ENCODE measurements around the gene CACNA1G. TPM values are rescaled to one million over a fixed set of nuclear protein-coding genes. Genes with fewer than 3 reads are reported as not detected.

CACNA1G gene
- total RNA-seq, 2 donors from 2014 or later = 0.11 TPM; not detected in 1

DNA sequence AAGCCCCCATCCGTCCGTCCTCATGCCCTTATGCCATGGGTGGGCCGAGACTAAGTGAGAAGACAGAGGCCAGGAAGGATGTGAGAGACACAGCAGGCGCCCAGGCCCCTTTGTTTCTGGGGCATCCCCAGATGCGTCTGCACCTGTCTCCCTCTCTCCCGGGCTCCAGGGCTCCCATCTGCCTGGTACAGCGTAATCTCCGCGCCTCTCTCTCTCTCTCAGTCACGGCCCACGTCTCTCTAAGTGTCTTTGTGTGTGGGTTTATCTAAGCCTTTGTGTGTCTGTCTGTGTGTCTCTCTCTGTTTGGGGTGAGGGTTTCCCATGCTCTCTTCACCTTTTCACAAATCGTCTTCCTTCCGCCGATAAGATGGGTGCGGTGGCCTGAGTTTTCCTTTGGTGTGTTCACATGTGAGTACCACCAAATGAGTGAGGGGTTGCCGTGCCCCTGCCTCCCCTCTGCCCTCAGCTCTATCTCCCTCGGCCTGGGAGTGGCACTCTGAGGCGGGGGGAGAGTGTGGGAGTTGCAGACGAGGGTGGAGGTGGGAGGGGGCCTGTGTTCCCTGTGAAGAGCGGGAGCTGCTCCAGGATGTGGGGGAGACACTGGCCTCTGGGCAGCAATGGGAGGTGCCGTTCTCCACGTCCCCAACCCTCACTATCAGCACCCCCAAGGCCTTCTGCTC, 48.3 kb downstream of the CACNA1G start:
- Mint-ChIP-seq H3K36me3 (ENCODE audit: low read depth) (no peaks in the 10 kb centered on the region), H3K27me3 (peaks cover 15% of the 10 kb centered on the region), H3K4me3 (no peak overlapping the region), H3K27ac (no peak overlapping the region), H3K9me3 (no peaks in the 10 kb centered on the region), H3K4me1 (no peaks in the 10 kb centered on the region)
- no peak for ATAC-seq (replicated peaks)

DNA sequence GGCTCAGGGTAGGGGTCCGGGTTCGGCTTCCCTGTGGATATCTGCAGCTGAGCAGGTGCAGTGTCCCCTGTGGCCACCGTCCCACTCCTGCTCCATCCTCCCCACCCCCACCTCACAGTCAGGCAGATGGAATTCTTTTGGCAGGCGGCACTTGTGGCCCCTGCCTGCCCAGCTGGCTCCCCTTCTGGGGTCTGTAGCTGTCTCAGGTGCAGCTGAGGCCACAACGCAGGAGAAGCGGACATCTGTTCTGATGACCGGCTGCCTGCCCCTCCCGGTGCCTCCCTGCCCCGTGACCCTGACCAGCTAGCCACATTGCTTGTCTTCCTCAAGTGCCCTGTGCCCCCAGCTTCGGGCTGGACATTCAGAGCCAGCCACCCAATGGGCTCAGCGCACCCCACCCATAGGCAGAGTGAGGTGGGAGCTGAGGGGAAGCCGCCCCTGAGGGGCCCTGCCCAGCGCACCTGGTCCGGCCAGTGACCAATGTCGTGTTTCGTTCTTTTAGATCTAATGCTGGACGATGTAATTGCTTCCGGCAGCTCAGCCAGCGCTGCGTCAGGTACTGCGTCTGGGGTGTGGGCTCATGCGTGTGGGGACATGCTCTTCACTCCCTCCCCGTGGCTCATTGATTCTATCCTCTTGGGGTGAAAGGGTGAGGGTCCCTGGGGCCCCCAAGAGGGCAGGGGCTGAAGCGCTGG, 49.0 kb downstream of the CACNA1G start:
- Mint-ChIP-seq H3K27me3 (peaks cover 15% of the 10 kb centered on the region), H3K4me3 (no peak overlapping the region), H3K4me1 (peaks cover 4% of the 10 kb centered on the region), H3K27ac (no peak overlapping the region), H3K9me3 (no peaks in the 10 kb centered on the region), H3K36me3 (ENCODE audit: low read depth) (no peaks in the 10 kb centered on the region)
- ATAC-seq (replicated peaks) = no peak

DNA sequence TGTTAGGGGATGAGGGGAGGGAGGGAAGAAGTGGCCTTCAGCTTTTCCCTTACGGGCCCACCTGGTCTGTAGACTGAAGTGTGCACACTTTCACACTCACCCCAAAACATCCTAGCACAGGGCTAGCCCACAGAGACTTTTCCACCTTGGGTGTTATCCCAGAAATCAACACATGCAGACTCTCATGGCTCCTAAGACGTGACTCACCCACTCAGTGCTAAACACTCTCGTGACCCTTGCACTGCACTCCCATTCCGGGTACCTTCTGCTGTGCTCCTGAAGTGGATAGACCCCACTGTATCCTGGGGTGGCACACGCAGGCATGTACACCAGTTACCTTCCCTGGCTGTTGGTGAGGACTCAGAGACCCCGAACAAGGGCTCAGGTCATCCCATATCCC, 51.1 kb downstream of the CACNA1G start:
- ATAC-seq (replicated peaks) = no peak
- Mint-ChIP-seq H3K36me3 (ENCODE audit: low read depth) (no peaks in the 10 kb centered on the region), H3K4me1 (peaks cover 4% of the 10 kb centered on the region), H3K4me3 (no peak overlapping the region), H3K27ac (no peak overlapping the region), H3K9me3 (no peaks in the 10 kb centered on the region), H3K27me3 (peaks cover 8% of the 10 kb centered on the region)

GRCh38 chr17:50612281-50612680, 51.8 kb downstream of the CACNA1G start:
- peaks cover 8% of the 10 kb centered on the region for H3K27me3 Mint-ChIP-seq
- no peak for ATAC-seq (replicated peaks)
- peaks cover 4% of the 10 kb centered on the region for H3K4me1 Mint-ChIP-seq
- no peak overlapping the region for H3K27ac Mint-ChIP-seq
- H3K9me3 Mint-ChIP-seq = no peaks in the 10 kb centered on the region
- H3K36me3 Mint-ChIP-seq (ENCODE audit: low read depth) = no peaks in the 10 kb centered on the region
- H3K4me3 Mint-ChIP-seq = no peak overlapping the region

DNA sequence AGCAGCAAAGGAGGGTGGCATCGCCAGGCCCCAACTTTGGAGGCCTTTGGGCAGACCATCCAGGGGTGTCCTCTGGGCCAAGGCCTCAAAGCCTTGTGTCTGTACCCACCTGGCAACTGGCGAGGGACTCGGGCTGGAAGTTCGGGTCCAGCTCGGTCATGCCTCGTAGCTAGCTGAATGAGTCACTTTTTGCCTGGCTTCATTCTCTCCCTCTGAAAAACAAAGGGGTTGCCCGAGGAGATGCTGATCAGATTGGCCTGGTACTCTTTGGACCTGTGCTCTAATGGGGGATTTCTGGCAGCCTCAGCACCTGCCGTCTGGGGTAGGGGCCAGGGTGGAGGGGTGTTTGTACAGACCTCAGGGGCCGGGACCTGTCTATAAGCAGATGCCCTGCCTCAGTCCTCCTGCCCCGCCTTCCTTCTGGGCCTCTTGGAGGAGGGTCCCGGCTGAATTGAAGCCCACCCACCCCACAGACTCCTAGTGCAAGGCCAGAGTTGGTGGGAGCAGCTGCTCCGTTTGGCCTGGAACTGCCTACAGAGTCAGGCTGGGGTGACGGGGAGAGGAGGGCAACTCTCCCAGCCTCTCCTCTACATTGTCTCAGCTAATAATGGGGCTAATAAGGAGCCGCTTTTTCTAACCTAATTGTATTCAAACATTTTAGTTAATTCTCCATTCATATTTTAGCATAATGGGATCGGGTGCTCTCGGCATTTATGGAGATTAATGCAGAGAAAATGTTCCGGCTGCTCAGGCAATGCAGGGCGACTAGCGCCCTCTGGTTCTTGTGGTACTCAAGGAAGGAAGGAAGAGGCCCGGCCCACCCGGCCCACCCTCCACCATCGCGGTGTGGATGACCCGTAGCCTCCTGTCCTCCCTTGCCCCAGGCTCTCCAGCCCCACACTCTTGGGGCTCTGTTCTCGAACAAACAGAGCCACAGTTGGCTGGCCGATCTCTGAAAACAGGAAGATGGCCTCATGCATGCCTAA, 52.8 kb downstream of the CACNA1G start:
- ATAC-seq (replicated peaks) = no peak
- peaks cover 4% of the 10 kb centered on the region for H3K4me1 Mint-ChIP-seq
- no peak overlapping the region for H3K27ac Mint-ChIP-seq
- no peaks in the 10 kb centered on the region for H3K36me3 Mint-ChIP-seq (ENCODE audit: low read depth)
- H3K27me3 Mint-ChIP-seq = peaks cover 8% of the 10 kb centered on the region
- no peak overlapping the region for H3K4me3 Mint-ChIP-seq
- H3K9me3 Mint-ChIP-seq = no peaks in the 10 kb centered on the region

DNA sequence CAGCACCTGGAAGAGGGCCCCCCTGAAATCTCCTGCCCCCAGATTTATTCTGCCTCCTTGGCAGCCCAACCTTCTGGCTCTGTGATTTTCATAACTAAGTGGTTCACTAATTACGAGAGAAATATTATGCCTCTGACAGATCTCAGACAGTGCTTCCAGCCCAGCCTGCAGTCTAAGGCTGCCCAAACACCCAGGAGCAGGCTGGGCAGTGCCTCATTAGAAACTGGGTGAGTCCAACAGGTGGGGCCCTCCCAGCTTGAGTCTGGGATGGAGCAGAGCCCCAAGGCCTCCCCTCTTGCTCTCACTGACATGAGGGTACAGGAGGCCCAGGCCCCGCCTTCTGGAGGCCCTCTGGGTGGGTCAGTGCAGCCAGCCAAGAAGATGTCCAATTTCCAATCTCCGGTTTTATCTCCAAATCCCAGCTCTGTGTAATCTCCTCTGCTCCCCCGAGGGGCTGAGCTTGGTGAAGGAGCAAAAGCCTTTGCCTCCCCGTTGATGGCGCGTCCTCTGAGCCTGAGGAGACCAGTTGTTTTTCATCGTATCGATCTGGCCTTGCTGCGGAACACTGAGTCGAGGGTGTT, 54.0 kb downstream of the CACNA1G start:
- H3K4me3 Mint-ChIP-seq = no peak overlapping the region

DNA sequence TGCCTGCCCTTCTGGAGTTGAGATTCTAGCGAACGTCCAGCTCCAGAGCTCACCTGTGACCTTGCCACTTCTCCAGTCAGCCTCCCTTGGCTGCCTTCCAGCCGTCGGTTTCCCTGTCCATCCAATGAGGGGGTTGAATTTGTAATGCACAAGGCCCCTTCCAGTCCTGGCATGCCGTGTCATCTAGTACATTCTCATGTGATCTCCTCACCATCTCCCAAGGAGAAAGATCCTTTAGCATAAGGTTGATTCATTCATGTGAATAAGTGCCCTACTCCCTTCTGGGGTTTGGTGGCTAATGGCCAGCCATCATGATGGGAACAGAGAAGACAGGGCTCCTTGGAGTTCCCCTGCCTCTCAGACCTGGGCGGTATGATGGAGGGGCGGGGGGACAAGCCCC, 55.3 kb downstream of the CACNA1G start:
- no peak for ATAC-seq (replicated peaks)

More for the DNA sequence above, 54.0 kb downstream of the CACNA1G start:
- no peak overlapping the region for H3K27ac Mint-ChIP-seq
- no peaks in the 10 kb centered on the region for H3K36me3 Mint-ChIP-seq (ENCODE audit: low read depth)
- peaks cover 4% of the 10 kb centered on the region for H3K4me1 Mint-ChIP-seq
- peaks cover 4% of the 10 kb centered on the region for H3K27me3 Mint-ChIP-seq
- H3K9me3 Mint-ChIP-seq = no peaks in the 10 kb centered on the region
- no peak for ATAC-seq (replicated peaks)

GRCh38 chr17:50618300-50618699, 57.8 kb downstream of the CACNA1G start:
- Mint-ChIP-seq H3K9me3 (no peaks in the 10 kb centered on the region), H3K4me1 (peaks cover 4% of the 10 kb centered on the region), H3K4me3 (no peak overlapping the region), H3K36me3 (ENCODE audit: low read depth) (no peaks in the 10 kb centered on the region), H3K27me3 (peaks cover 9% of the 10 kb centered on the region), H3K27ac (no peak overlapping the region)
- no peak for ATAC-seq (replicated peaks)

More for the DNA sequence above, 55.3 kb downstream of the CACNA1G start:
- Mint-ChIP-seq H3K27me3 (no peaks in the 10 kb centered on the region), H3K4me1 (peaks cover 4% of the 10 kb centered on the region), H3K9me3 (no peaks in the 10 kb centered on the region), H3K27ac (no peak overlapping the region), H3K4me3 (no peak overlapping the region), H3K36me3 (ENCODE audit: low read depth) (no peaks in the 10 kb centered on the region)

GRCh38 chr17:50618941-50619340, 58.4 kb downstream of the CACNA1G start:
- no peak overlapping the region for H3K4me3 Mint-ChIP-seq
- H3K27me3 Mint-ChIP-seq = peaks cover 9% of the 10 kb centered on the region
- H3K27ac Mint-ChIP-seq = no peak overlapping the region
- H3K36me3 Mint-ChIP-seq (ENCODE audit: low read depth) = no peaks in the 10 kb centered on the region
- peaks cover 4% of the 10 kb centered on the region for H3K4me1 Mint-ChIP-seq
- no peaks in the 10 kb centered on the region for H3K9me3 Mint-ChIP-seq
- ATAC-seq (replicated peaks) = no peak

DNA sequence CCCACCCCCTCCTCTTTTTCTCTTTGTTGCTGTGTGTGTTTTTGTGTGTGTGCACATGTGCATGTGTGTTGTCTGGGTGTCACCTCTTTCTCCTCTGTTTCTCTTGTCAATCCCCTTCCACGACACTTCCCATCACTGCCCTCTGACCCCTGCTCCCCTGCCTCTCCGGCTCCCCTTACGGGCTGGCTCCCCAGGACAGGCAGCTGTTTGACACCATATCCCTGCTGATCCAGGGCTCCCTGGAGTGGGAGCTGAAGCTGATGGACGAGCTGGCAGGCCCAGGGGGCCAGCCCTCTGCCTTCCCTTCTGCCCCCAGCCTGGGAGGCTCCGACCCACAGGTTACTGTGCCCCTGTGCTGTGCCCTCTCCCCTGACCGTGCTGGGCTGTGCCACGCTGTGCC, 59.0 kb downstream of the CACNA1G start:
- peaks cover under 1% of the 10 kb centered on the region for H3K4me1 Mint-ChIP-seq
- no peak for ATAC-seq (replicated peaks)

DNA sequence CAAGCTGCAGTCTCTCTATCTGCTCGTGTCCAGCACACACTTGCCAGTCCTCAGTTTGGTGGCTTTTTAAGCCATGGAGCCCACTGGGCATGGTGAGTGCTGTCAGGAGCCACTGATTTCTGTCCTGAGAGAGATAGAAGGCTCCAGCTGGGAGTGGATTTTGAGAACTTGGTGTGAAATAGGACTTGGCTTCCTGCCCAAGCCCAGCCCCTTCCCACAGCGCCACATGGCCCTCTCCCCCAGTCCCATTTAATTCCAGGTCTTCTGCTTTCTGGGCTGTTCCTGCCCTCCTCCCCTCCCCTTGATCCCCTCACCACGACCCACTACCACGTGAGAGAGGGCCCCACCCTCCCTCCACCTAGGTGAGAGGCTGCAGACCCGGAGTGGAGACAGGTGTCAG, 59.7 kb downstream of the CACNA1G start:
- no peaks in the 10 kb centered on the region for H3K36me3 Mint-ChIP-seq (ENCODE audit: low read depth)
- H3K27me3 Mint-ChIP-seq = peaks cover 9% of the 10 kb centered on the region
- no peak overlapping the region for H3K27ac Mint-ChIP-seq
- no peaks in the 10 kb centered on the region for H3K4me1 Mint-ChIP-seq
- no peak overlapping the region for H3K4me3 Mint-ChIP-seq
- ATAC-seq (replicated peaks) = no peak
- H3K9me3 Mint-ChIP-seq = no peaks in the 10 kb centered on the region

More for the DNA sequence above, 59.0 kb downstream of the CACNA1G start:
- no peak overlapping the region for H3K4me3 Mint-ChIP-seq
- H3K36me3 Mint-ChIP-seq (ENCODE audit: low read depth) = no peaks in the 10 kb centered on the region
- H3K9me3 Mint-ChIP-seq = no peaks in the 10 kb centered on the region
- peaks cover 9% of the 10 kb centered on the region for H3K27me3 Mint-ChIP-seq
- no peak overlapping the region for H3K27ac Mint-ChIP-seq

- Mint-ChIP-seq H3K27me3 (peaks cover 15% of the 10 kb centered on the region), H3K4me1 (no peaks in the 10 kb centered on the region), H3K4me3 (no peak overlapping the region), H3K27ac (no peak overlapping the region), H3K9me3 (no peaks in the 10 kb centered on the region), H3K36me3 (ENCODE audit: low read depth) (no peaks in the 10 kb centered on the region)
- no peak for ATAC-seq (replicated peaks)
These were observed 60.3 kb downstream of the CACNA1G start for GRCh38 chr17:50620858-50621257.

GRCh38 chr17:50621574-50622031, 61.1 kb downstream of the CACNA1G start:
- Mint-ChIP-seq H3K27ac (no peak overlapping the region), H3K36me3 (ENCODE audit: low read depth) (no peaks in the 10 kb centered on the region), H3K4me3 (no peak overlapping the region), H3K4me1 (no peaks in the 10 kb centered on the region), H3K9me3 (no peaks in the 10 kb centered on the region), H3K27me3 (peaks cover 16% of the 10 kb centered on the region)
- ATAC-seq (replicated peaks) = no peak

DNA sequence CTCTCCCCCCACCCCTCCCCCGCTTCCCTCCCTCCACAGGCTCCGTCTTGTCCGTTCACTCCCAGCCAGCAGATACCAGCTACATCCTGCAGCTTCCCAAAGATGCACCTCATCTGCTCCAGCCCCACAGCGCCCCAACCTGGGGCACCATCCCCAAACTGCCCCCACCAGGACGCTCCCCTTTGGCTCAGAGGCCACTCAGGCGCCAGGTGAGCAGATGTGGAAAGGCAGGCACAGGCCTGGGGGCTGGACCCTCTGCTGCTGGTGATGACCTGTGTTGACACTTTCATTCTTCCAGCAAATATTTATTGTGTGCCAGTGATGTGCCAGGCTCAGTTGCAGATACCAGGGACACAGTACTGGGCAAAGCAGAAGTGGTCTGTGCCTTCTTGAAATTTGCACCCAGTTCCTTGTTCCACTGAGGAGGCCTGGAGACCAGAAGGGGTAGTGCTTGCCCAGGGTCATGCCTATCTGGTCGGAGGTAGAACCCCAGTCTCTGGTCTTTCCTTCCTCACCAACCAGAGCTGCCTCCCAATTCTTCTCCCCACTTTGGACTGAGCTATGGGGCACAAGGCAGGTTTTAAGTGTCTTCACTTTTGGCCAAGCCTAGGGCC, 63.9 kb downstream of the CACNA1G start:
- Mint-ChIP-seq H3K9me3 (no peaks in the 10 kb centered on the region), H3K4me1 (no peaks in the 10 kb centered on the region), H3K27ac (no peak overlapping the region), H3K4me3 (no peak overlapping the region), H3K27me3 (peaks cover 33% of the 10 kb centered on the region), H3K36me3 (ENCODE audit: low read depth) (no peaks in the 10 kb centered on the region)
- ATAC-seq (replicated peaks) = no peak
